Fibroblast of villous mesenchyme (primary cell): ENCODE results near the gene AK9. TPM values are rescaled to one million over a fixed set of nuclear protein-coding genes. Genes with fewer than 3 reads are reported as not detected.

Experiments
- DNase-seq: peaks from one replicate; pipeline ENCODE4 v3.0.0-alpha.2; 2010; ENCODE audit warnings: low read depth
- H3K4me3 ChIP-seq: 2 replicates; pipeline ENCODE4 v1.5.1; 2011; ENCODE audit warnings: low read depth, mild to moderate bottlenecking, low read length
- CTCF ChIP-seq: IDR thresholded peaks from 2 replicates; pipeline ENCODE4 v1.5.1; 2012; ENCODE audit warnings: low read depth, mild to moderate bottlenecking, low read length; ENCODE audit not compliant: insufficient read depth
- total RNA-seq: library from RNA; depleted of rRNA; stranded (reverse); fragments of >200 nt; gene quantifications from 2 replicates; pipeline ENCODE4 v1.2.3, GENCODE V29; 2012

Gene AK9
- total RNA-seq, 1 donor, result 3.5 TPM

GRCh38 chr6:109488001-109488400, 203.0 kb downstream of the AK9 start:
- H3K4me3 ChIP-seq, result no peak overlapping the region
- DNase-seq, result no peak
- no peak for TF ChIP-seq CTCF

GRCh38 chr6:109486068-109486467, 204.9 kb downstream of the AK9 start:
- H3K4me3 ChIP-seq, result no peak overlapping the region
- TF ChIP-seq CTCF, result no peak
- DNase-seq, result no peak

- no peak overlapping the region for H3K4me3 ChIP-seq
- no peak for DNase-seq
- no peak for TF ChIP-seq CTCF
These were observed 205.6 kb downstream of the AK9 start for GRCh38 chr6:109485266-109485935.

- no peak overlapping the region for H3K4me3 ChIP-seq
- no peak for TF ChIP-seq CTCF
- no peak for DNase-seq
These were observed 206.9 kb downstream of the AK9 start for GRCh38 chr6:109484122-109484521.

GRCh38 chr6:109483735-109484057, 207.3 kb downstream of the AK9 start:
- peak; percentile 45 for DNase-seq
- H3K4me3 ChIP-seq, result peak overlapping the region; percentile 64
- no peak for TF ChIP-seq CTCF

GRCh38 chr6:109482905-109483734, 207.9 kb downstream of the AK9 start, which contains the start of gene ZBTB24:
Gene ZBTB24, minus strand, starts transcription at chr6:109483219. Its CDS starts 1,193 bp downstream, at chr6:109482026.
- H3K4me3 ChIP-seq, result peak within 1 kb of the TSS; percentile 83
- no peak for TF ChIP-seq CTCF
- DNase-seq, result peak; percentile 92
